Gastroesophageal sphincter (tissue), 4 donors: ENCODE results near the gene AKAP9. TPM values are rescaled to one million over a fixed set of nuclear protein-coding genes. Genes with fewer than 3 reads are reported as not detected.

Experiments
- ATAC-seq: fragments of 150-250 bp; one replicate; pipeline ENCODE4 v1.9.1; 2016; ENCODE audit warnings: mild to moderate bottlenecking, moderate library complexity
- H3K27ac ChIP-seq, 4 donors: fragments of 200-600 bp; sonication (generic) in 3 of 4; 1 replicate in 3 of 4; 2 replicates in 1 of 4; pipeline ENCODE4 v1.5.1; 2016 to 2019
- H3K27me3 ChIP-seq: fragments of 200-600 bp; sonication (generic); one replicate; pipeline ENCODE4 v1.5.1; 2019
- H3K36me3 ChIP-seq, 2 donors: fragments of 200-600 bp; sonication (generic); one replicate each; pipeline ENCODE4 v1.5.1; 2019; ENCODE audit warnings: control low read depth in 1 of 2
- H3K4me1 ChIP-seq, 3 donors: fragments of 200-600 bp; sonication (generic); 1 replicate in 2 of 3; 2 replicates in 1 of 3; pipeline ENCODE4 v1.5.1; 2016 to 2019; ENCODE audit warnings: control low read depth in 2 of 3
- H3K4me3 ChIP-seq, 2 donors: fragments of 200-600 bp; sonication (generic); one replicate each; pipeline ENCODE4 v1.5.1; 2019; ENCODE audit warnings: mild to moderate bottlenecking in 1 of 2, moderate library complexity in 1 of 2
- H3K9me3 ChIP-seq, 3 donors: fragments of 200-600 bp; sonication (generic); one replicate each; pipeline ENCODE4 v1.5.1; 2017 to 2019; ENCODE audit warnings: control low read depth in 2 of 3
- EP300 ChIP-seq: sonication (generic); formaldehyde crosslinking; IDR thresholded peaks from one replicate; pipeline ENCODE4 v1.6.1; 2017; ENCODE audit warnings: antibody characterized with exemption, mild to moderate bottlenecking
- POLR2A ChIP-seq, 2 donors: fragments of 450-650 bp; IDR thresholded peaks; one replicate each; pipeline ENCODE4 v1.6.1; 2017; ENCODE audit warnings: antibody characterized with exemption in 2 of 2, mild to moderate bottlenecking in 2 of 2, moderate library complexity in 1 of 2
- POLR2AphosphoS5 ChIP-seq: sonication (generic); formaldehyde crosslinking; IDR thresholded peaks from one replicate; pipeline ENCODE4 v1.6.1; 2017; ENCODE audit warnings: antibody characterized with exemption
- WGBS, 2 donors: methylation state at CpG; one replicate each; pipeline ENCODE4 v1.1.5; 2018; ENCODE audit warnings: low coverage in 1 of 2; 5-methylcytosine and 5-hydroxymethylcytosine counted together
- total RNA-seq, 4 donors: library from RNA; depleted of rRNA; stranded (reverse); fragments of >200 nt; gene quantifications; one replicate each; pipeline ENCODE4 v1.1.0, GENCODE V29; 2016
- TF ChIP-seq, protein P1 (sequence below), 4 experiments: fragments of 200-600 bp in 2 of 4; fragments of 450-650 bp in 2 of 4; sonication (generic) in 1 of 4; IDR thresholded peaks; one replicate each; pipeline ENCODE4 v1.5.1; 2017 to 2019; ENCODE audit warnings: antibody characterized with exemption in 4 of 4, mild to moderate bottlenecking in 2 of 4, moderate library complexity in 2 of 4

AKAP9 gene
- total RNA-seq, 4 donors from 2014 or later = 38.5 to 99.0 (median 50.8) TPM

DNA sequence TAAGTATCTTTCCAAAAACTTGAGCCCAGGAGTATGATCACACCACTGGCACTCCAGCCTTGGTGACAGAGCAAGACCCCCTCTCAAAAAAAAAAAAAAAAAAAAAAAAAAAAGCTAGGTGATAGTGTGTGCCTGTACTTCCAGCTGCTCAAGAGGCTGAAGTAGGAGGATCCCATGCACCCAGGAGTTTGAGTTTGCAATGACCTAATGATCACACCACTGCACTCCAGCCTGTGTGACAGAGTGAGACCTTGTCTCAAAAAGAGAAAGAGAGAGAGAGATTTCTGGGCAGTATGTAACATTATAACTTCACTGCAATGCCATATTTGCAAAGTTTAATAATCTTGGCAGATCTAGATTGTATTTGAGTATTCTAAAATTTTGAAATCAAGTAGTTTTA, 47.6 kb downstream of the AKAP9 start:
- no peak for ATAC-seq
- H3K27me3 ChIP-seq = no peaks in the 10 kb centered on the region
- no peak for TF ChIP-seq EP300
- TF ChIP-seq POLR2AphosphoS5 = no peak
- TF ChIP-seq, protein P1, sequence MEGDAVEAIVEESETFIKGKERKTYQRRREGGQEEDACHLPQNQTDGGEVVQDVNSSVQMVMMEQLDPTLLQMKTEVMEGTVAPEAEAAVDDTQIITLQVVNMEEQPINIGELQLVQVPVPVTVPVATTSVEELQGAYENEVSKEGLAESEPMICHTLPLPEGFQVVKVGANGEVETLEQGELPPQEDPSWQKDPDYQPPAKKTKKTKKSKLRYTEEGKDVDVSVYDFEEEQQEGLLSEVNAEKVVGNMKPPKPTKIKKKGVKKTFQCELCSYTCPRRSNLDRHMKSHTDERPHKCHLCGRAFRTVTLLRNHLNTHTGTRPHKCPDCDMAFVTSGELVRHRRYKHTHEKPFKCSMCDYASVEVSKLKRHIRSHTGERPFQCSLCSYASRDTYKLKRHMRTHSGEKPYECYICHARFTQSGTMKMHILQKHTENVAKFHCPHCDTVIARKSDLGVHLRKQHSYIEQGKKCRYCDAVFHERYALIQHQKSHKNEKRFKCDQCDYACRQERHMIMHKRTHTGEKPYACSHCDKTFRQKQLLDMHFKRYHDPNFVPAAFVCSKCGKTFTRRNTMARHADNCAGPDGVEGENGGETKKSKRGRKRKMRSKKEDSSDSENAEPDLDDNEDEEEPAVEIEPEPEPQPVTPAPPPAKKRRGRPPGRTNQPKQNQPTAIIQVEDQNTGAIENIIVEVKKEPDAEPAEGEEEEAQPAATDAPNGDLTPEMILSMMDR (IDR thresholded peaks at IDR 0.05) = no peak
- TF ChIP-seq POLR2A (IDR thresholded peaks at IDR 0.05) = no peak
- no peaks in the 10 kb centered on the region for H3K9me3 ChIP-seq
- no peak overlapping the region for H3K27ac ChIP-seq
- H3K36me3 ChIP-seq = peaks cover 0 to 10% of the 10 kb centered on the region in 2 donors
- no peak overlapping the region for H3K4me3 ChIP-seq
- H3K4me1 ChIP-seq = no peaks in the 10 kb centered on the region

DNA sequence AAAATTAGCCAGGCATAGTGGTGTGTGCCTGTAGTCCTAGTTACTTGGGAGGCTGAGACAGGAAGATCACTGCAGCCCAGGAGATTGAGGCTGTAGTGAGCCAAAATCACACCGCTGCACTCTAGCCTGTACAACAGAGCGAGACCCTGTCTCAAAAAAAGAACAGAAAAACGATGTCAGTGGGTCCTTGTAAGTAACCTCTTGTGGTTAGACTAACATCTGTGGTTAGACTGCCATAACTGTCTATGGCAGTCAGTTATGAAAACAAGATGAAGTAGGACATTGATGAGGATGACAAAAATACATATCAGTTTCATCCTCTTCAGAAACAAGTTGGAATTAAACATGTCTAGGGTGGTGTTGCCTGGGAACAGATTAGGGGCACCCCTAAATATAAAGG, 53.3 kb downstream of the AKAP9 start:
- Histone ChIP-seq H3K9me3 (no peaks in the 10 kb centered on the region), H3K4me3 (no peak overlapping the region), H3K36me3 (peaks cover 0 to 61% of the 10 kb centered on the region in 2 donors), H3K27ac (no peak overlapping the region), H3K27me3 (no peaks in the 10 kb centered on the region), H3K4me1 (no peaks in the 10 kb centered on the region)
- TF ChIP-seq POLR2AphosphoS5 (no peak), POLR2A (IDR thresholded peaks at IDR 0.05) (no peak), EP300 (no peak)
- TF ChIP-seq, protein P1 (IDR thresholded peaks at IDR 0.05) = no peak
- WGBS, 2 donors = 84 to 100% methylated on average over 2 to 3 of the region's 3 CpGs
- no peak for ATAC-seq

DNA sequence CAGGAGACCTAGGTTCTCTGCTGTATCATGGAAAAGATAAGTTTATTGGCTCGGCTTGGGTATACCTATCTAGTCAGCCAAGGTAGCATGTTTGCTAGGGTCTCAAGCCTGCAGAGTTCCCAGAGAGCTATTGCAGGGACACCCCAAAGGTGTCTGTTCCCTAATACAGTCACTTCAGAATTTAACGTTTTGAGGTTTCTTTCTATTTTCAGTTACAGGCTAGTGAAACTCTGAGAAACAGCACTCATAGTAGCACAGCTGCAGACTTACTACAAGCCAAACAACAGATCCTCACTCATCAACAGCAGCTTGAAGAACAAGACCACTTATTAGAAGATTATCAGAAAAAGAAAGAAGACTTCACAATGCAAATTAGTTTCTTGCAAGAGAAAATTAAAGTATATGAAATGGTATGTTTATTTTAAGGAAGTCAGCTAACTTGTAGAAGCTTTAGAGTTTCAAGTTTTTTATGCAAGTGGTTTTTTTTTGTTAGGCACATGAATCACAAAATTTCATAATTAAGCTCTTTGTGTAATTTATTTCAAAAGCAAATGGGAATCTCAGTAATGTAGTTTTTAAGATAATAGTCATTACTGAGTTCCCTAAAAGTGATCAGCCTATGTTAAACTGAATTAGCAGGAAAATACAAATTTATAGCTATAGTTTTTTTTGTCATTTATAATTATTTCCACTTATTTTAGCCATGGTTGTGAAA, 54.9 kb downstream of the AKAP9 start:
- WGBS, 2 donors = 66 to 92% methylated on average over 2 of the region's 2 CpGs
- TF ChIP-seq, protein P1 (IDR thresholded peaks at IDR 0.05) = no peak
- TF ChIP-seq POLR2A (IDR thresholded peaks at IDR 0.05) (no peak), EP300 (no peak), POLR2AphosphoS5 (no peak)
- H3K36me3 ChIP-seq = peaks cover 0 to 77% of the 10 kb centered on the region in 2 donors

DNA sequence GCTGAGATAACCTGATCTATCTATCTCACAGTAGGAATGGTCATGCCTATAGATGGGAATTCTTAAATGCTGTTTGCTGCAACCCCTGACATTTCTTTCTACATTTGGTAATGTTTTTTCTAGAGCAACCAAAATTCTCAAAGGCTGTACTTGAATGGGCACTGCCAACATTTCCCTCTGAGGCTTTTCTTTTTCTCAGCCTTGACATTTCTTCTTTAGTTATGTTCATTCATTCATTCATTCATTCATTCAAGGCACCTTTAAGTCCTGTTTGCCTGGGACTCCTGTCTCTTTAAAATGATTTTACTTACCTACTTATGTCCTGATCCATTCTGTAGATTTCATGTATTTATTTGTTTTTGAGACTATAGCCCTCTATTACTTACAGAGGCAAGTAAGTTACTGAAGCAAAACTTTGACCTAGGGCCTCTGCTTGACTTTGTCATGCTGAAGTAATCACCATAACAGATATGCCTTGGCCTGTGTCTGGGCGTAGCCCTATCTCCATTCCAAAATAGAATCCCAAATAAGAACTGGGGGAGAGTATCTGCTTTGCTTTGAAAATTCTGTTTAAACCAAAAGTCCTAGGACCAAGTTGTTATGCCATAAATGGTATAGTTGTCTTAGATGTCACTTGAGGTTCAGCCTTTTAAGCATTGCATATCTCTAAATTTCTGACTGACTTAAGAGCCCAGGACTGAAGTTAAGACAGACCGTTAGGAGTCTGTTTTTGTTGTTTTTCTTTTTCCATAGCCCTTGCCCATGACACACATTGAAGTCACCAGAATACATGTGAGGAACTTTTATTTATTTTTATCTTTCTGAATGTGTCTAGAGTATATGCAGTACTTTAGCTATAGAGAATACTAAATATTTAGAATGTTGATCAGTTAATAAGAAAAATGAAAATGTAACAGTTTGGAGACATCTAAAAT, 59.2 kb downstream of the AKAP9 start:
- H3K9me3 ChIP-seq = no peaks in the 10 kb centered on the region
- H3K27ac ChIP-seq = no peak overlapping the region
- no peak overlapping the region for H3K4me3 ChIP-seq
- TF ChIP-seq, protein P1 (IDR thresholded peaks at IDR 0.05) = no peak
- TF ChIP-seq POLR2A (IDR thresholded peaks at IDR 0.05) (no peak), POLR2AphosphoS5 (no peak), EP300 (no peak)
- no peaks in the 10 kb centered on the region for H3K27me3 ChIP-seq
- WGBS, 2 donors = 78 to 88% methylated on average over 1 to 2 of the region's 2 CpGs
- ATAC-seq = no peak
- H3K36me3 ChIP-seq = peaks cover 0 to 73% of the 10 kb centered on the region in 2 donors
- H3K4me1 ChIP-seq = no peaks in the 10 kb centered on the region

More for the DNA sequence above, 54.9 kb downstream of the AKAP9 start:
- ATAC-seq = no peak
- Histone ChIP-seq H3K4me1 (no peaks in the 10 kb centered on the region), H3K9me3 (no peaks in the 10 kb centered on the region), H3K27me3 (no peaks in the 10 kb centered on the region), H3K27ac (no peak overlapping the region), H3K4me3 (no peak overlapping the region)
